DND-41 (cell line): ENCODE results near the gene SHISA9.

Experiments used
- ATAC-seq: fragments of 200-7000 bp; cut with Tn5 transposase; 3 replicates; pipeline ENCODE4 v1.9.1; 2021; ENCODE audit warnings: low read depth; ENCODE audit not compliant: insufficient read depth
- DNase-seq: peaks from one replicate; pipeline ENCODE4 v3.0.0-alpha.2; 2020
- H2AFZ ChIP-seq: 2 replicates; pipeline ENCODE4 v1.6.0; 2012; ENCODE audit warnings: low read depth, low read length
- H3K27ac ChIP-seq: 2 replicates; pipeline ENCODE4 v1.5.1; 2012; ENCODE audit warnings: low read length, inconsistent platforms
- H3K27me3 ChIP-seq: fragments of 200-600 bp; sonication (generic); 2 replicates; pipeline ENCODE4 v1.6.0; 2012; ENCODE audit warnings: low read length, mild to moderate bottlenecking, inconsistent platforms; ENCODE audit not compliant: insufficient read depth, poor library complexity
- H3K36me3 ChIP-seq: 2 replicates; pipeline ENCODE4 v1.5.1; 2012; ENCODE audit warnings: low read length, inconsistent platforms; ENCODE audit not compliant: insufficient read depth
- H3K4me1 ChIP-seq: 2 replicates; pipeline ENCODE4 v1.5.1; 2012; ENCODE audit warnings: mild to moderate bottlenecking, low read length; ENCODE audit not compliant: insufficient read depth
- H3K4me2 ChIP-seq: 2 replicates; pipeline ENCODE4 v1.6.0; 2012; ENCODE audit warnings: mild to moderate bottlenecking, moderate library complexity, low read length, inconsistent platforms; ENCODE audit not compliant: insufficient read depth
- H3K4me3 ChIP-seq, 2 experiments: fragments of 200-600 bp in 1 of 2; shearing (Covaris generic) in 1 of 2; 2 replicates each; pipeline ENCODE4 v1.5.1; 2012 to 2016; ENCODE audit warnings: inconsistent platforms in 2 of 2, low read length in 2 of 2, mild to moderate bottlenecking in 2 of 2, low read depth in 1 of 2, moderate library complexity in 1 of 2
- H3K79me2 ChIP-seq: 2 replicates; pipeline ENCODE4 v1.6.0; 2012; ENCODE audit warnings: low read length, inconsistent platforms; ENCODE audit not compliant: insufficient read depth
- H3K9ac ChIP-seq: 2 replicates; pipeline ENCODE4 v1.6.0; 2012; ENCODE audit warnings: low read depth, mild to moderate bottlenecking, inconsistent platforms, low read length, moderate library complexity
- H3K9me3 ChIP-seq: 2 replicates; pipeline ENCODE4 v1.5.1; 2012; ENCODE audit warnings: low read length, moderate library complexity, mild to moderate bottlenecking, inconsistent platforms; ENCODE audit not compliant: insufficient read depth, severe bottlenecking
- H4K20me1 ChIP-seq: 2 replicates; pipeline ENCODE4 v1.6.0; 2012; ENCODE audit warnings: low read length; ENCODE audit not compliant: insufficient read depth
- EZH2 ChIP-seq: IDR thresholded peaks from 3 replicates; pipeline ENCODE4 v1.6.1; 2012; ENCODE audit warnings: borderline replicate concordance, low read depth, mild to moderate bottlenecking, moderate library complexity, low read length, inconsistent platforms; ENCODE audit not compliant: severe bottlenecking
- TF ChIP-seq, protein P1 (sequence below): IDR thresholded peaks from 2 replicates; pipeline ENCODE4 v1.5.1; 2012; ENCODE audit warnings: borderline replicate concordance, low read length, moderate library complexity, mild to moderate bottlenecking; ENCODE audit not compliant: poor library complexity, severe bottlenecking; ENCODE audit errors: extremely low read depth

SHISA9 gene

DNA sequence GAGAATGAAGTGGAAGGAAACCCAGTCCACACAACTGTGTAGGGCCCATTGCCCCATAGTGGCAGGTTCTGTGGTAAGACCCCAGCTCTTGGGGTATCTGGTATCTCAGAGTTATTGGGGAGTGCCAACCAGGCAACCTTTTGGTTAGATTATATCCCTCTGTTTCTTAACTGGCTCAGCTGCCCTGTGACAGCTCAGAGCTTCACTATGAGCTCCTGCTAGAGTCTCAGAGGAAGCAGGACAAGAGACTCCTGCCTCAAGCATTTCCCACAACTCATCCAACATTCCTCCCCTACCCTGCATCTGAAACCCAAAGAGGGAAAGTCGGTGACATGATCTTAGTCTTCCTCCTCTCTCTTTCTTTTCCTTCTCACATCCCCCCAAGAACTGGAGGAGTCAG is 292.3 kb downstream of the SHISA9 start:
- Histone ChIP-seq H2AFZ (no peak overlapping the region), H3K4me3 (no peak overlapping the region), H3K27ac (no peak overlapping the region), H3K36me3 (no peaks in the 10 kb centered on the region), H4K20me1 (no peaks in the 10 kb centered on the region), H3K79me2 (no peaks in the 10 kb centered on the region), H3K9ac (no peak overlapping the region), H3K27me3 (no peaks in the 10 kb centered on the region), H3K9me3 (no peaks in the 10 kb centered on the region), H3K4me2 (no peak overlapping the region), H3K4me1 (no peaks in the 10 kb centered on the region)
- DNase-seq (no peak), ATAC-seq (no peak)
- no peak for TF ChIP-seq EZH2
- TF ChIP-seq, protein P1, sequence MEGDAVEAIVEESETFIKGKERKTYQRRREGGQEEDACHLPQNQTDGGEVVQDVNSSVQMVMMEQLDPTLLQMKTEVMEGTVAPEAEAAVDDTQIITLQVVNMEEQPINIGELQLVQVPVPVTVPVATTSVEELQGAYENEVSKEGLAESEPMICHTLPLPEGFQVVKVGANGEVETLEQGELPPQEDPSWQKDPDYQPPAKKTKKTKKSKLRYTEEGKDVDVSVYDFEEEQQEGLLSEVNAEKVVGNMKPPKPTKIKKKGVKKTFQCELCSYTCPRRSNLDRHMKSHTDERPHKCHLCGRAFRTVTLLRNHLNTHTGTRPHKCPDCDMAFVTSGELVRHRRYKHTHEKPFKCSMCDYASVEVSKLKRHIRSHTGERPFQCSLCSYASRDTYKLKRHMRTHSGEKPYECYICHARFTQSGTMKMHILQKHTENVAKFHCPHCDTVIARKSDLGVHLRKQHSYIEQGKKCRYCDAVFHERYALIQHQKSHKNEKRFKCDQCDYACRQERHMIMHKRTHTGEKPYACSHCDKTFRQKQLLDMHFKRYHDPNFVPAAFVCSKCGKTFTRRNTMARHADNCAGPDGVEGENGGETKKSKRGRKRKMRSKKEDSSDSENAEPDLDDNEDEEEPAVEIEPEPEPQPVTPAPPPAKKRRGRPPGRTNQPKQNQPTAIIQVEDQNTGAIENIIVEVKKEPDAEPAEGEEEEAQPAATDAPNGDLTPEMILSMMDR: no peak

DNA sequence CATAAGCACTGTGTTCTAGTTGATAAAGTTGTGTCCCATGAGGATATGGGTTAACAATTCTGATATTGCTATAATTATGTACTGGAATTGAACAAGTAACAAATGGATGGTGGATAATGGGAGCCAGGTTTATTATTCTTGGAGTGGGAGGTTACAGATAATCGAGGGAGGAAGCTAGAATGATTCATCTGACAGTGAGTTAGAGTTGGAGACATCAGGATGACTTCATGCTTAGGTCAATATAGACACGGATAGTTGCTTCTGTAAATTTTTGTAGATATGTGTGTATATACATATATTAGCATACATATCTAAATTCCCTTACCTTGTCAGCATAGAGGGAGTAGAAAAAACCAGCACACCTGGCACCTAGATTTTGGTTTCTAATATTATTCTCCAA is 293.4 kb downstream of the SHISA9 start:
- DNase-seq (no peak), ATAC-seq (no peak)
- H3K36me3 ChIP-seq: no peaks in the 10 kb centered on the region
- H3K79me2 ChIP-seq: no peaks in the 10 kb centered on the region
- no peak overlapping the region for H3K4me2 ChIP-seq
- no peak overlapping the region for H2AFZ ChIP-seq
- no peaks in the 10 kb centered on the region for H4K20me1 ChIP-seq
- no peaks in the 10 kb centered on the region for H3K27me3 ChIP-seq
- TF ChIP-seq, protein P1: no peak
- TF ChIP-seq EZH2: no peak
- no peaks in the 10 kb centered on the region for H3K4me1 ChIP-seq
- H3K4me3 ChIP-seq: no peak overlapping the region
- H3K9me3 ChIP-seq: no peaks in the 10 kb centered on the region
- no peak overlapping the region for H3K9ac ChIP-seq
- no peak overlapping the region for H3K27ac ChIP-seq

DNA sequence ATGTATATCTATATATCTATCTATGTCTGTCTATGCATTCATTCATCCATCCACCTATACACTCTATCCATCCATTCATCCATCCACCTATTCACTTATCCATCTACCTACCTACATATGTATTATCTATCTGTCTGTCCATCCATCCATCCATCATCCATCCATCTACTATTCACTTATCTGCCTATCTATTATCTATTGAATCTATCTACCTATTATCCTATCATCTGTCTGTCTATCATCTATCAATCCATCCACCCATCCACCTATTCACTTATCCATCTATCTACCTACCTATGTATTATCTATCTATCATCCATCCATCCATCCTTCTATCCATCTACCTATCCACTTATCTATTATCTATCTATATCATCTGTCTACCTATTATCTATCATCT is 302.3 kb downstream of the SHISA9 start:
- no peak overlapping the region for H3K4me2 ChIP-seq
- no peaks in the 10 kb centered on the region for H3K27me3 ChIP-seq
- no peak overlapping the region for H2AFZ ChIP-seq
- no peaks in the 10 kb centered on the region for H3K4me1 ChIP-seq
- no peak overlapping the region for H3K27ac ChIP-seq
- H3K4me3 ChIP-seq: no peak overlapping the region
- ATAC-seq (no peak), DNase-seq (no peak)
- H3K36me3 ChIP-seq: no peaks in the 10 kb centered on the region
- H3K79me2 ChIP-seq: no peaks in the 10 kb centered on the region
- no peak overlapping the region for H3K9ac ChIP-seq
- H3K9me3 ChIP-seq: no peaks in the 10 kb centered on the region
- no peak for TF ChIP-seq EZH2
- TF ChIP-seq, protein P1: no peak
- no peaks in the 10 kb centered on the region for H4K20me1 ChIP-seq

DNA sequence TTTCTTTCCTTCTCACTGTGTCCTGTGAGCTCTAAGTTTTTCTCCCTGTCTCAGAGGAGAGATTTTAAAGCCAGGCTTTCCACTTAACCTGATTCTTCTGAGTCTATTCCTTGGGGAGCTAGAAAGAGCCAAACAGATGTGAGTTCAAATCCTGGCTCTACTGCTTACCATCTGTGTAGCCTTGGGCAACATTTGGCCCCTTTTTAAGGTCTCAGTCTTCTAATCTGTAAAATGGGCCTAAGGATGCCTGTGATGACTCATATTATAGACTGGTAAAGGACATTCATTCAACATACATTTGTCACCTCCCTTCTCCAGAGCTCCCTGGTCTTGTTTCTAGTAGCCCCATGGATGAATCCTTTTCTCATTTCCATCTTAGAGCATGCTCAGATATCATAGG is 304.0 kb downstream of the SHISA9 start:
- no peaks in the 10 kb centered on the region for H3K9me3 ChIP-seq
- no peaks in the 10 kb centered on the region for H3K4me1 ChIP-seq
- no peak overlapping the region for H3K27ac ChIP-seq
- H3K4me3 ChIP-seq: no peak overlapping the region
- no peak for DNase-seq
- H4K20me1 ChIP-seq: no peaks in the 10 kb centered on the region
- H3K4me2 ChIP-seq: no peak overlapping the region
- ATAC-seq: no peak
- H3K9ac ChIP-seq: no peak overlapping the region
- no peaks in the 10 kb centered on the region for H3K79me2 ChIP-seq
- H3K27me3 ChIP-seq: no peaks in the 10 kb centered on the region
- H2AFZ ChIP-seq: no peak overlapping the region
- TF ChIP-seq, protein P1: no peak
- no peaks in the 10 kb centered on the region for H3K36me3 ChIP-seq
